ENCODE results near the gene CCL23. TPM values are rescaled to one million over a fixed set of nuclear protein-coding genes. Genes with fewer than 3 reads are reported as not detected.

Gene CCL23
- total RNA-seq, 1 experiment from 2014 or later: not detected

DNA sequence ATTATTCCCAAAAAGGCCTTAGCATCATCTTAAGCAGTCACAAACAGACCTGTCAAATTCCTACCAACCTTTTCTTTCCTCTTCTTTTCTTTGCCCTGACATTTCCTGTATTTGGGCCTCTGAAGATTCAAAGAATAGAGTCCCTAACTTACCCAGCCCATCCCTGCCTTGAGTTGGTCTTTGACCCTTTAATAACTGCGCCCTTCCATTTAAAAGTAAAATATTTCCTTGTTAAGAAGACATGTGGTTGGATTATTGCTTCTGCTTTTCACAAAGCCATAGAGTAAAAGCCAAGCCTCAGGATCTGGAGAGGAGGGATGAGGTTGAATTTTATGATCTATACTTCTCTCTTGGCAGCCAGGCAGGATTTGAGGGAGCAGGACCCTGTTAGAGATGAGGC, 13.2 kb upstream of the CCL23 start:
- Mint-ChIP-seq H3K9me3 (ENCODE audit: low read depth, unreplicated experiment) (no peaks in the 10 kb centered on the region), H3K27me3 (ENCODE audit: unreplicated experiment) (peaks cover 65% of the 10 kb centered on the region), H3K4me1 (ENCODE audit: low read depth, unreplicated experiment) (no peaks in the 10 kb centered on the region), H3K36me3 (ENCODE audit: insufficient read depth, unreplicated experiment) (no peaks in the 10 kb centered on the region), H3K27ac (ENCODE audit: unreplicated experiment) (no peak overlapping the region), H3K4me3 (ENCODE audit: low read depth, unreplicated experiment) (no peak overlapping the region)
- TF ChIP-seq, protein P1, sequence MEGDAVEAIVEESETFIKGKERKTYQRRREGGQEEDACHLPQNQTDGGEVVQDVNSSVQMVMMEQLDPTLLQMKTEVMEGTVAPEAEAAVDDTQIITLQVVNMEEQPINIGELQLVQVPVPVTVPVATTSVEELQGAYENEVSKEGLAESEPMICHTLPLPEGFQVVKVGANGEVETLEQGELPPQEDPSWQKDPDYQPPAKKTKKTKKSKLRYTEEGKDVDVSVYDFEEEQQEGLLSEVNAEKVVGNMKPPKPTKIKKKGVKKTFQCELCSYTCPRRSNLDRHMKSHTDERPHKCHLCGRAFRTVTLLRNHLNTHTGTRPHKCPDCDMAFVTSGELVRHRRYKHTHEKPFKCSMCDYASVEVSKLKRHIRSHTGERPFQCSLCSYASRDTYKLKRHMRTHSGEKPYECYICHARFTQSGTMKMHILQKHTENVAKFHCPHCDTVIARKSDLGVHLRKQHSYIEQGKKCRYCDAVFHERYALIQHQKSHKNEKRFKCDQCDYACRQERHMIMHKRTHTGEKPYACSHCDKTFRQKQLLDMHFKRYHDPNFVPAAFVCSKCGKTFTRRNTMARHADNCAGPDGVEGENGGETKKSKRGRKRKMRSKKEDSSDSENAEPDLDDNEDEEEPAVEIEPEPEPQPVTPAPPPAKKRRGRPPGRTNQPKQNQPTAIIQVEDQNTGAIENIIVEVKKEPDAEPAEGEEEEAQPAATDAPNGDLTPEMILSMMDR (IDR thresholded peaks at IDR 0.05; ENCODE audit: unreplicated experiment): no peak
- intact Hi-C loops (cut with micrococcal nuclease; ENCODE audit: unreplicated experiment): no loop called here
- no peak for DNase-seq
- CTCF ChIA-PET: no interaction called here
- no TSS peak for BruUV-seq (replicated peaks)

DNA sequence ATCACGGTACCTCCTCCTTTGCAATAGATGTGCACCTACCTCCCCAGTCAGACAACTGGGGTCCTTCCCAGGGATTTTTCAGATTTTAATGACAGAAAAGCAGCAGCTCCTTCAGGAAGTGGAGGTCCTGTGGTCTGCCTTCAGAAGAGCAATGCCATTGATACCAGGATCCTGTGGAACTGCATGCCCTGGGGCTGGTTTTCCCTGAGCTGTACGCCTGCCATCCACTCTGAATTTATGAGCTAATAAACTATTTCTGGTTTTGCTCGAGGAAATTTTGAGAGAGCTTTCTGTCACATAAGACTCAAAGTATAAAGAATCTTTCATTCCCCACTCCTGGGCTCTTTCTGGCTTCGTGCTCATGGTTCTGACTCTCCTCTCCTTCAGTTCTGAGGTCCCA, 10.0 kb upstream of the CCL23 start:
- H3K27me3 Mint-ChIP-seq (ENCODE audit: unreplicated experiment): peaks cover 62% of the 10 kb centered on the region
- DNase-seq: no peak
- H3K36me3 Mint-ChIP-seq (ENCODE audit: insufficient read depth, unreplicated experiment): no peaks in the 10 kb centered on the region
- intact Hi-C loops (cut with micrococcal nuclease; ENCODE audit: unreplicated experiment): no loop called here
- no peaks in the 10 kb centered on the region for H3K9me3 Mint-ChIP-seq (ENCODE audit: low read depth, unreplicated experiment)
- no peaks in the 10 kb centered on the region for H3K4me1 Mint-ChIP-seq (ENCODE audit: low read depth, unreplicated experiment)
- CTCF ChIA-PET: interaction anchor here (1.5 kb wide), 1 partner anchor 93 kb away, joined by 3 read pairs; no protein-coding TSS in a partner anchor
- BruUV-seq (replicated peaks): no TSS peak
- no peak overlapping the region for H3K27ac Mint-ChIP-seq (ENCODE audit: unreplicated experiment)
- no peak overlapping the region for H3K4me3 Mint-ChIP-seq (ENCODE audit: low read depth, unreplicated experiment)
- TF ChIP-seq, protein P1 (IDR thresholded peaks at IDR 0.05; ENCODE audit: unreplicated experiment): no peak

DNA sequence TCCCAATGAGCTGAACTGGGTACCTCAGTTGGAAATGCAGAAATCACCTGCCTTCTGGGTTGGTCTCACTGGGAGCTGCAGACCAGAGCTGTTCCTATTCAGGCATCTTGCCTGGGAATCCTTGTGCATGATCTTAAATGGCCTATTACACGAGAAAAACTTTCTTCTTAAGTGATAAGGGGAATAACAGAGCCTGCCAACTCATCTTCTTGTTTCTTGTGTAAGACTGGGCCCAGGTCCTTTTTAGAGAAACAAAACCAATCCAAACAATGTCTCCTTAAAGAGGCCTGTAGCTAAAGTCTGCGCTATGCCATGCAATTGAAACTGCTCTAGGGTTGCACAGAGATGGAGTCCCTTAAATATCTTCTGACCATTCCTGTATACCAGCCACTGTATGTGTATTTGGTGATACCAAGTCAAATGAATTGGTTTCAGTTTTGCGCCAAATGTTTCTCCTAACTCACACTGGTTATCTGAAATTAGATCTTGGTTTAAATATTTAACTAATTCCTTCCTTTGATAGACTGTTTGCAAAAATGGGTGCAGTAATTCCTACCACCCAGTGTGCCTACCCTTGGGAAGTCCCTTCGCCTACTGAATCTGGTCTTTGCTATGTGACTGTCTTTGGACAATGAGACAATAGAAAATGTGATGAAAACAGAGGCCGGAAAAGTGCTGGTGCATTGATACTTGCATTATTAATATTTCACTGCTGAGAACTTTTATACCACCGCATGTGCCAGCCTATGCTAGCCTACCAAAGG, 6.5 kb upstream of the CCL23 start:
- H3K36me3 Mint-ChIP-seq (ENCODE audit: insufficient read depth, unreplicated experiment): no peaks in the 10 kb centered on the region
- intact Hi-C loops (cut with micrococcal nuclease; ENCODE audit: unreplicated experiment): no loop called here
- CTCF ChIA-PET: no interaction called here

DNA sequence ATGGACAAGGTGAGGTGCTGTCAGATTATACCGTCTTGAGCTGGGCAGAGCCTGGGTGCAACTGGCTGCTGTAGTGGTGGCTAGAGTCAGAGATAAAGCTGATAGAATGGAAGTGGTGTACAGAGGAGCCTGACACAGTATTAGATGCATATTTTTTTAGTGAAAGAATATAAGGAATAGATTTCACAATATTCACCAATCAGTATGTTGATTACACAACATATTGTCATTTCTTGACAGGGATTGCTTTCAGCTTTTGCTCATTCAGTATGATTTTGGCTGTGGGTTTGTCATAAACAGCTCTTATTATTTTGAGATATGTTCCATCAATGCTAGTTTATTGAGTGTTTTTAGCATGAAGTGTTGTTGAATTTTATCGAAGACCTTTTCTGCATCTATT, 1.7 kb upstream of the CCL23 start:
- DNase-seq: no peak
- TF ChIP-seq, protein P1 (IDR thresholded peaks at IDR 0.05; ENCODE audit: unreplicated experiment): no peak
- no TSS peak for BruUV-seq (replicated peaks)
- Mint-ChIP-seq H3K4me3 (ENCODE audit: low read depth, unreplicated experiment) (no peak overlapping the region), H3K27ac (ENCODE audit: unreplicated experiment) (no peak overlapping the region), H3K27me3 (ENCODE audit: unreplicated experiment) (peaks cover 65% of the 10 kb centered on the region), H3K36me3 (ENCODE audit: insufficient read depth, unreplicated experiment) (no peaks in the 10 kb centered on the region), H3K4me1 (ENCODE audit: low read depth, unreplicated experiment) (no peaks in the 10 kb centered on the region), H3K9me3 (ENCODE audit: low read depth, unreplicated experiment) (no peaks in the 10 kb centered on the region)
- intact Hi-C loops (cut with micrococcal nuclease; ENCODE audit: unreplicated experiment): no loop called here
- CTCF ChIA-PET: no interaction called here

More for the DNA sequence above, 6.5 kb upstream of the CCL23 start:
- DNase-seq: no peak
- Mint-ChIP-seq H3K27ac (ENCODE audit: unreplicated experiment) (no peak overlapping the region), H3K4me1 (ENCODE audit: low read depth, unreplicated experiment) (no peaks in the 10 kb centered on the region), H3K4me3 (ENCODE audit: low read depth, unreplicated experiment) (no peak overlapping the region), H3K27me3 (ENCODE audit: unreplicated experiment) (peaks cover 62% of the 10 kb centered on the region), H3K9me3 (ENCODE audit: low read depth, unreplicated experiment) (no peaks in the 10 kb centered on the region)
- TF ChIP-seq, protein P1 (IDR thresholded peaks at IDR 0.05; ENCODE audit: unreplicated experiment): no peak
- no TSS peak for BruUV-seq (replicated peaks)
